Activated CD4-positive, alpha-beta T cell treated with anti-CD3 and anti-CD28 coated beads, Interleukin-2, amount 50 U/mL, for 24 hours (primary cell): Measurements from ENCODE around the gene FXYD3.

Source experiments
- DNase-seq, 2 donors: peaks; one replicate each; pipeline ENCODE4 v3.0.0-alpha.2; 2020; ENCODE audit warnings: low read depth in 1 of 2, low spot score in 1 of 2

FXYD3 gene

DNA sequence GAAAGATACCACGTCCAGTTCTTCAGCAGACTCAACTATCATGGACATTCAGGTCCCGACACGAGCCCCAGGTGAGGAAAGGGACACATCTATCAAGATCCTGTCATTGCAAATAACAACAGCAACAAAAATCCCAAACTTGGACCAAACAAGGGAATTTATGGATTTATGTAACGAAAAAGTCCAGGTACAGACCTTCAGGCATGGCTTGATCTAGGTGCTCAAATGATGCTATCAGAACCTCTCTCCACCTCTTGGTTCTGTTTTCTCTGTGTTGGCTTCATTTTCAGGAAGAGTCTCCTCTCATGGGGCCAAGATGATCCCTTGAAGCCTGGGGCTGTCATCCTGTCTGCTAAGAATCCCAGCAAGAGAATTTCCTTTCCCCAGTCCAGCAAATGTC lies 41.8 kb downstream of the FXYD3 start:
- no peak for DNase-seq

DNA sequence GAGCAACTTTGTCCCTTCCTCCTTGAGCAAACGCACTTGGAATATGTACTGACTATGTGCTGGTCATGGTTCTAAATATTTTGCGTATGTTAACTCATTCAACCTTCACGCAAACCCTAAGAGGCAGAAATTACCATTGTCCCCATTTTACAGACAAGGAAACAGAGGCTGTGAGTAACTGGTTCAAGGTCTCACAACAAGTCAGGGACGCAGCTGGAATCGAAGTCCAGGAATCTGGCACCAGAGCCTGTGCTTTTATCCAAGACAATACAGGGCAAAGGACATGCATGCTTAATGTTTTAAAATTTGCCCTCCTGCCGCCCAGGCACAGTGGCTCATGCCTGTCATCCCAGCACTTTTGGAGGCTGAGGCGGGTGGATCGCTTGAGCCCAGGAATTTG lies 44.0 kb downstream of the FXYD3 start:
- DNase-seq: no peak

DNA sequence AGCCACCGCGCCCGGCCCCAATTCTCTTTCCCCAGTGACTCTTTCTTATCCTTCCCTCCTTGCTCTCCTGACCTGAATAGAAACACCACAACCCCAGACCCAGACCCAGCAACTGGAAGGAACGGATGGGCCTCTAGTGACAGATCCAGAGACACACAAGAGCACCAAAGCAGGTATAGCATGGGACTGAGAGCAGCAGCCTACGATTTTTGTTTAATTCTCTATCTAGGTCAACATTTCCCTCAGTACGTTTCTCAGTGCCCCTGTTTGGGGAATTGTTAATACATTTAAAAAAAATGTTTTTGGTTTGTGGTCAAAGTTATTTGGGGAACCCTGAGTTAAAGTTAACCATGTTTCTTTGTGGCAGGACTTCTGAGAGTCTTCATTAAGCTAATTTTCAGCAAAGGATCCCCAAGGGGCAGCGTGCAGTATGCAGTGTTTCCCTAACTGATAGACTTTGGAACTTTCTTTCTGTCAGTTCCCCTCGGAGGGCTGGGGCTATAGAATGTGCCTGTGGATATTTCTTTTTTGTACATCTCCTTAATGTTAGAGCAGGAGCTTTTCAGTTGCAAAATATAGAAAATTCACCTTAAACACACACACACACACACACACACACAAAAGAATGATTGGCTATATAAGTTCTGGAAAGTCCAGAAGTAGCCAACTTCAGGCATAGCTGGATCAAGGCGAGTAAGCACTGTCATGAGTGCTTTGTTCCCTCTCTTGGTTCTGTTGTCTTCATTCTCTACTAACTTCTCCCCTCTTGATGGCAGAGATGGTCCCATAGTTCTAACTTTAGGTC lies 45.2 kb downstream of the FXYD3 start:
- no peak for DNase-seq

DNA sequence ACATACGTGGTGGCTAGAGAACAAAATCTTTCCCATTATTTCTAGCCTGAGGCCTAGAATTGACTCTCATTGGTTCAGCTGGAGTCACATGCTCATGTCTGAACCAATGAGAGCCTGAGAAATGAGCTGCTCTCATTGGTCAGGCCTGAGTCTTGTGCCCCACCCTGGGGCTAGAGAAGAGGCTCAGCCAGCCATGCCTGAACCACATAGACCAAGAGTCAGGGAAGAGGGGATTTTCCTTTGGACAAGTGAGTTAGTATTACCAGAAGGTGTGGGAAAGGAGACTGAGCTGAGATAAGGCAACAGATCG lies 45.8 kb downstream of the FXYD3 start:
- DNase-seq: no peak

DNA sequence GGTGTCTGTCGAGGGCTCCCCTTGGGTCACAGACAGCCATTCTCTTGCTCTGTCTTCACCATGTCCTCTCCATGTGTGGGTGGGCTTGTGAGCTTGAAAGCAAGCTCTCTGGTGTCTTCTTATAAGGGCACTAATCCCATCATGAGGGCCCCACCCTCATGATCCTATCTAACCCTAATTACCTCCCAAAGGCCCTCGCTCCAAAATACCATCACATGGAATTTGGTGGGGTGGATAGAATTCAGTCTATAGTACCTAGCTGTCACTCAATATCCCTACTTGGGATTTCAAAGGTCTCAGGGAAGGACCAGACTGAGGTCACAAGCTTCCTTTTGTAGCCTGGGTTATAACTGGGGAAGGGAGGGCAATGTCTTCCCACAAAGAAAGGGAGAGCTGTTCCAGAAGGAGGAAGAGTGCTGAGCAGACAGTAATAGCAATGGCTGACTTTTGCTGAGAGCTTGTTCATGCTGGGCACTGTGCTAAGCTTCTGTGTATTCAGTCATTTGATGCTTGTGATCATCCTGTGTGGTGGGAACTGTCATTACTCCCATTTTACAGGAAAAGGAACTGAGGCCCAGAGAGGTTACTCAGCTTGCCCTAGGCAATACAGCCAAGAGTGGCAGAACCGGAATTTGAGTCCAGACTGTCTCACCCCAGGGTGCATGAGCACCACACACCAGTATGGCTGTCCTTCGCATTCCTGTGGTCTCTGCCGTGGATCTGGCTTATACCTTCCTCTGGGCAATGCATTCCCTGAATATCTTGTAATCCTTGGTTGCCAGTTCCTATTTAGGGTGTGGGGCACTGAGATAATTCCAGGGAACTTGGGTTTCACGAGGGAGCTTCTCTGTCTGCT lies 47.1 kb downstream of the FXYD3 start:
- no peak for DNase-seq

DNA sequence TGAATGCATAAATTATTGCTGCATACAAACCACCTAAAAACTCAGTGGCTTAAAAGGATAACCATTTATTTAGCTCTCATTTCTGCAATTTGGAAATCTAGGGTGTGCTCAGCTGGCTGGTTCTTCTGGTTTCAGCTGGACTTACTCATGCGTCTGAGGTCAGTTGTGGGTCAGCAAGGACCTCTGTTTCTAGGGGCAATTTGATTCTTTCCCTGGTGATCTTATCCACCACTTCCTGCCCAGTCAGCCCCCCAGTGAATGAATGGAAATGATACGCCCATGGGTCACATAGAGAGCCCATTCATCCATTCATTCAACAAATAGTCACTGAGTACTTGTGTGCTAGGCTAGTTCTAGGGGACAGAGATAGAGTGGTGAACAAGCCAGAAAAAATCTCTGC lies 48.8 kb downstream of the FXYD3 start:
- no peak for DNase-seq

DNA sequence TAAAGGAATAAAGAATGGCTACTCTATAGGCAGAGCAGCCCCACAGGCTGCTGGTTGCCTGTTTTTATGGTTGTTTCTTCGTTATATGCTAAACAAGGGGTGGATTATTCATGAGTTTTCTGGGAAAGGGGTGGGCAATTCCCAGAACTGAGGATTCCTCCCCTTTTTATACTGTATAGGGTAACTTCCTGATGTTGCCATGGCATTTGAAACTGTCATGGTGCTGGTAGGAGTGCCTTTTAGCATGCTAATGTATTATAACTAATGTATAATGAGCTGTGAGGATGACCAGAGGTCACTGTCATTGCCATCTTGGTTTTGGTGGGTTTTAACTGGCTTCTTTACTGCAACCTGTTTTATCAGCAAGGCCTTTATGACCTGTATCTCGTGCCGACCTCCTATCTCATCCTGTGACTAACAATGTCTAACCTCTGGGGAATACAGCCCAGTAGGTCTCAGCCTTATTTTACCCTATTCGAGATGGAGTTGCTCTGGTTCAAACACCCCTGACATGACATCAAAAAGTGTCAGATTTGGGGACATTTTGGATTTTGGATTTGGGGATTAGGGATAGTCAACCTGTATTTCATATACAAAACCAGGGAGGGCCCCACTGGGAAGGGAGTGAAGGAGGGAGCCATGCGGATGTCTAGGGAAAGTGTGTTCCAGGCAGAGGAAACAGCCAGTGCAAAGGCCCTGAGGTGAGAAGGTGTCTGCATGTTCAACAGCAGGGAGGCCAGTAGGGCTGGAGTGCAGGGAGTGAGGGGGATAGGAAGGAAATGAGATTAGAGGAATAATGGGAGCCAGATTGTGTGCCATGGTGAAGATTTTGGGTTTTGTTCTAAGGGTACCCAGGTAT lies 49.8 kb downstream of the FXYD3 start:
- DNase-seq: no peak

DNA sequence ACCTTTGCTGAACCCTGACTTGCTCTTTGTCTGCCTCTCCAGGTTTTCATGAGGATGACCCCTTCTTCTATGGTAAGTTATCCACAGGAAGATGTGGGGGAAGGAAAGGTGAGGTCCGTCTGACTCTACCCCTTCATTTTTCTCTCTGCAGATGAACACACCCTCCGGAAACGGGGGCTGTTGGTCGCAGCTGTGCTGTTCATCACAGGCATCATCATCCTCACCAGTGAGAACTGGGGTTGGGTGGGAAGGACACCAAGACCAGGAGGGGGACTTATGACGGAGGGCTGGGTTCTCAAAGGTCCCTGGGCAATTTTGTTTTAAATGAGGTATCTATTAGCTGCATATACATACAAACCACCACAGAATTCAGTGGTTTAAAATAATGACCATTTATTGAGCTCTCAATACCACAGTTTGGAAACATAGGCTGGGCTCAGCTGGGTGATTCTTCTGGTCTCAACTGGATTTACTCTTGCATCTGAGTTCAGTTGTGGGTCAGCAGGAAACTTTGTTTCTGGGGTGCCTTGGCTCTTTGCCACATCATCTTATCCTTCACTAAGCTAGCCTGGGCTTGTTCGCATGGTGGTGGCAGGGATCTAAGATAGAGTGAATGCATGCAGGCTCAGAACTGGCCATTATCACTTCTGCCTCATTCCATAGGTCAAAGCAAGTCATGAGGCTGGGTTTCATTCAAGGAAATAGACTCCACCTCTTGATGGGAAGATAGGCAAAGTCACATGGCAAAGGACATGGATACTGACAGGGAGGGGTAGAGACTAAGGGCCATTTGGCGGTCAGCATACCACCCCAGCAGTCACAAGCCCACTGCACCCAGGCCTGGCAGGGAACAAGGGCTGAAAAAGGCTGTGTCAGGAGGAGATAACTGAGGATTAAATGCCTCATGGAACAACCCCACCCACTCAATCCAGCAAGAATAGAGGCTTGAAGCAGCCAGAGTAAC lies 50.8 kb downstream of the FXYD3 start:
- no peak for DNase-seq

DNA sequence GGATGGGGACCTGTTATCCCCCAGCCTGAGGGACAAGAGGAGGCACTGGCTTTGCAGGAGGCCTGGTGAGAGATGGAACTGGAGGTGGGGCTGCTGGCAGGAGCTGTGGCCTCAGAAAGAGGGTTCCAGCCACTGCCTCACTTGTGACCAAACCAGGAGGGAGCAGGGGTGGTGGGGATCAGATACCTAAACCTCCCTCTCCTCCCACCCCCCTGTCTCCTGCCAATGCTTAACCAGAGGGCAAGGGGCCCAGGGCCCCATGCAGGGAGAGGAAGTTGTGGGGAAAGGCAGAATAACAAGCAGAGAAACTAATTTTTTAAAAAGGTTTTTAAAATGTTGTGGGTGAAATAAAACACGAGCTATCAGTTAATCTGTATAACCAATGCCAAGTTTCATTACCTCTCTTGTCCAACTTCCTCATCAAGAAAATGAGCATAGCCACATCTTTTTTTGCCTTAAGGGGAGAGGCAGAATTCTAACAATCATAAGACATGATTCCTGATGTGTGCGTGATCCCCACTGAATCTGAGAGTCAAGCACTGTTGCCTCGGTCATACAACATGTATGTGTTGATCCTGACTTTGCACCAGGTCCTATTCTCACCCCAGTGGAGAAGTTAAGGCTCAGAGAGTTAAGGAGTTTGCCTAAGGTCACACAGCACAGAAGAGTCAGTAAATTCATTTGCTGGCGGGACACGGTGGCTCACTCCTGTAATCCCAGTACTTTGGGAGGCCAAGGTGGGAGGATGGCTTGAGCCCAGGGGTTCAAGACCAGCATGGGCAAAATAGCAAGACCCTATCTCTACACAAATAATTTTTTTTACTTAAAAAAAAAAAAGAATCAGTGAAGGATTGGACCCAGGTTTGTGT lies 51.9 kb downstream of the FXYD3 start:
- no peak for DNase-seq

DNA sequence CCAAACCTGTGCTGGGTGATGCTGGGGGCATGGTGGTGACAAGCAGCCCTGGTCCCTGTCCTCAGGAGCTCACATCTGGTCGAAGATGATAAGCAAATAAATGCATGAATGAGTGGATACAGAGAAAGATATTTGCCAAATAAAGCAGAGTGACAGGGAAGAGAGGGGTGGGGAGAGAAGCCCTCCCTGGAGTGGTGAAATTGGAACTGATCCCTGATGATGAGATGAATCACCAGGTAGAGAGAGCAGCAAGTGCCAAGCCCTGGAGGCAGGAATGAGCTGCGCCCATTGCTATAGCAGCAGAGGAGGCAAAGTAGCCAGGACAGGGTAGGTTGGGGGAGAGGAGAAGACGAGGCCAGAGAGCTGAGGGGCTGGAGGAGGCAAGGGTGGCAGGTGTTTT lies 52.6 kb downstream of the FXYD3 start:
- DNase-seq: no peak

DNA sequence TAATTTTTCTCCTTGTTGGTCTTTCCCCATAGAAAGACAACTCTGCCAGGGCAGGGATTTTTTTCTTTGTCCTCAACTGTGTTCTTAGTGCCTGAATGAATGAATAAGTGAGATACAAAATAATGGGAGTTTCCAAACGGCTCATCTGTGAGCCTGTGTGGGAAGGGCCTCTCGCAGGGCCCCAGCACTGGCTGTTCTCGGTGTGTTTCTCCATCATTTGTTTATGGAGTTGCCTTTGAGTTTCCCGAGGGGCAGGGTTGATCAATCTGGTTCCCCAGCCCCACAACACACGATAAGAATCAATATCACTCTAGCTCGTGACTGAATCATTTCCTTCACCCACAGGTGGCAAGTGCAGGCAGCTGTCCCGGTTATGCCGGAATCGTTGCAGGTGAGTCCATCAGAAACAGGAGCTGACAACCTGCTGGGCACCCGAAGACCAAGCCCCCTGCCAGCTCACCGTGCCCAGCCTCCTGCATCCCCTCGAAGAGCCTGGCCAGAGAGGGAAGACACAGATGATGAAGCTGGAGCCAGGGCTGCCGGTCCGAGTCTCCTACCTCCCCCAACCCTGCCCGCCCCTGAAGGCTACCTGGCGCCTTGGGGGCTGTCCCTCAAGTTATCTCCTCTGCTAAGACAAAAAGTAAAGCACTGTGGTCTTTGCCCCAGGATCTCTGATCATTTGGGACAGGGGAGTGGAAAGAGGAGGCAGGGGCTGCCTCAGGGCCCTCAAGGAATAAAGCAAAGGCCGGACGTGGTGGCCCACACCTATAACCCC lies 53.8 kb downstream of the FXYD3 start:
- DNase-seq: no peak

DNA sequence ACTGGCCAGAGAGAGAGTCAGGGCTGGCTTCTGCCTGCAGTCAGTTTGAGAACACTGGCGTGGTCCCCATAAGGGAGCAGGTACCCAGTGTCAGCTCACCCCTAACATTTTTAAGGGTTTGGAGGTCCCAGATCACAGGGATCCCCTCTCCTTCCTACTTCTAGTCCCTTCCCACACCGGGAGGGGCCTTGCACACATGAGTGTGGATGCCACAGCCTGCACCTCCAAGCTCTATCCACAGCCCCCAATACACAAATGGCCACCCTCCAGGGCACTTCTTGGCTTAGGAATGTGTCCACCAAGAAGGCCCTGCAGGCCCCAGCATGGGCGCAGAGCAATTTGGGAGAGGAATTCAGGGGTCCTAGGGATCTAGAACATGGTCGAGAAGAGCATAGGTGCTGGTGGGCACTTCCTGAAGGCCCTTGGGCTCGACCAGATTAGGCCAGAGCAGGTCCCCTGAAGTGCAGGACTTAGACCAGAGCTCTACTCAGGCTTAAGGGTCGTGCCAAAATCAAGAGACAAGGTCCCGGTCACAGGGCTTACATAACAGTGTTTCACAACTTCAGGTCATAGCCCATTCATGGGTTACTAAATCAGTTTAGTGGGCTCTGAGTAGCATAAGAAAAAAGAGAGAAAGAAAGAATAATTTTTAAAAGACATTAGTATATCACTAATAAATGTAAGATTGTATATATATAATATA lies 54.9 kb downstream of the FXYD3 start:
- DNase-seq: no peak

DNA sequence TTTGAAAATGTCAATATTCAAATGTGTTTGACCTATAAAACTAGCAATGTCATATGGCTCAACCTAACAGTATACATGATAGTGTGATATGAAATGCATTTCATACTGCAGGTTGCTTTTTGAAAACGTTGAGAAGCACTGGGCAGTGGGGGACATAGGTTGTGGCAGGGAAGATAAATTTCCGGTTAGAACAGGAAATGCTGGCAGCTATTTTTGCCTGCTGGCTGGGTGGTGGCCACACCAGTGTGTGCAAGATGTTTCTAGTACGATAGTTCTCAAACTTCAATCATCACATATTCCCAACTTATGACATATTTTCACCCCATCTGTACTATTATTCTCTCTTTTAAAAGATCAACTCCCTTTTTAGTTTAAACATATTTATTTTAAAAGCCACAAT lies 56.1 kb downstream of the FXYD3 start:
- no peak for DNase-seq
